Raji (cell line): Measurements from ENCODE around the gene MCTP1.

Source experiments
- POLR2A ChIP-seq: IDR thresholded peaks from 2 replicates; pipeline ENCODE4 v1.6.1; 2011; ENCODE audit warnings: low read depth, low read length, control low read depth; ENCODE audit not compliant: insufficient read depth

The MCTP1 gene

DNA sequence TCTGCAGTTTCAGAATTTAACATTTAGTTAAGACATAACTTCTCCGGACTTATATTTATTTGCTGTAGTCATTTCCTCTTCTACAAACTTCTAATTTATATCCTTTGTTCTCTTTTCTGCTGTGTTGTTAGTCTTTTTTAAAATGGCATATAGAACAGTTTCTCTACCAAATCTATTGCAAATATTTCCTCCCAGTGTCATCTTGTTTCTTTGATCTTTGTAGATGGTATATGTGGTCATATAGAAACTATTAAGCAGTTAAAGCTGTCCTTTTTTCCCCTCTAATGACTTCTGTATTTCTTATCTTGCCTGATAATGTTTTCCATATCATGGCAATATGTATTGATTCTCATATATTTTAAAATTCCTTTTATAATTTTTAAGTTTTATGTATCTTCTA is 264.5 kb downstream of the MCTP1 start:
- no peak for TF ChIP-seq POLR2A

DNA sequence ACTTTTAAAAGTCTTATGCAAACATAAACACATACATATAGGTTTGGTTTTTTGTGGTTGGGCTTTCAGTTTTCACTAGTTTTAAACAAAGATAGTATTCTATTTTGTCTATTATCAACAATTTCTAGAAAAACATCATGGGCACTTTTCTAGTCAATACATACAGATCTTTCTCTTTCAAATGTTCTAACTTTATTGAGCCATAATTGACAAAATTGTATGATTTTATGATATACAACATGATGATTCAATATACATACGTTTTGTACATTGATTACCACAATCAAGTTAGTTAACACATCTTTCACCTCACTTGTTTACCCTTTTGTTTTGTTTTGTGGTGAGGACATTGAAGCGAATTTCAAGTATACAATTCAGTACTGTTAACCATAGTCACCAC is 265.9 kb downstream of the MCTP1 start:
- no peak for TF ChIP-seq POLR2A

GRCh38 chr5:95018511-95018910 is 266.4 kb downstream of the MCTP1 start:
- TF ChIP-seq POLR2A = no peak

DNA sequence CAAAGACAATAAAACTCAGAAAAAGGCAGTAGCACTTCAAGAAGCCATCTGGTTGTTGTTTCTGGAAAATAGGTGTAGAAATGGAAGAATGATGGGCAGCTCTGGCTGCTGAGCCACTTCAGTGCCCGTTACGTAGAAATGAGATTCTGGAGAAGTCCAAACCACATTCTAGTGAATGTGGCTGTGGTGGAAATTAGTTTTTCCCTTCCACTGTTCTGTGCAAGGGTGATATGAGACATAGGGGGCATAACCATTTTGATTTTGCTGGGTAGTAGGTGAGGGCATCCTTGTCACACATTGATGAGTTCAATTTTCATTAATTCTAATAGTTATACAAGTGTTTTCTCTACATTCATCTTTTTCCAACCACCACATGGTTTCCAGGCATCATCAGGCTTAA is 275.1 kb downstream of the MCTP1 start:
- TF ChIP-seq POLR2A = no peak

- TF ChIP-seq POLR2A = no peak
Measured at GRCh38 chr5:95007921-95008597, 276.8 kb downstream of the MCTP1 start.

DNA sequence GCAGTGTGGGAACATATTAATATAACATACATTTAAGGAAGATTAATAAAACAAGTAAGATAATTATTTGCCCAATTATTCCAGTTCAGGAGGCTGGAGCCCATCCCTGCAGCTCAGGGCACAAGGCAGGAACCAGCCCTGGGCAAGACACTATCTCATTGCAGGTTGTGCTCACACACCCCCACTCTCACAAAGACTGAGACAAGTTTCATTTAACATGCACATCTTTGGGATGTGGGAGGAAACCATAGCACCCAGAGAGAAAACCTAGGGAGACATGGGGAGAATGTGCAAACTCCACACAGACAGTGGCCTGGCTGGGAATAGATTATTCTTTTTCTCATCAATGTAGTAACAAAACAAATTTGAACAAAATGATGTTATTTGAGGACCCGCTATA is 279.1 kb downstream of the MCTP1 start:
- TF ChIP-seq POLR2A = no peak

DNA sequence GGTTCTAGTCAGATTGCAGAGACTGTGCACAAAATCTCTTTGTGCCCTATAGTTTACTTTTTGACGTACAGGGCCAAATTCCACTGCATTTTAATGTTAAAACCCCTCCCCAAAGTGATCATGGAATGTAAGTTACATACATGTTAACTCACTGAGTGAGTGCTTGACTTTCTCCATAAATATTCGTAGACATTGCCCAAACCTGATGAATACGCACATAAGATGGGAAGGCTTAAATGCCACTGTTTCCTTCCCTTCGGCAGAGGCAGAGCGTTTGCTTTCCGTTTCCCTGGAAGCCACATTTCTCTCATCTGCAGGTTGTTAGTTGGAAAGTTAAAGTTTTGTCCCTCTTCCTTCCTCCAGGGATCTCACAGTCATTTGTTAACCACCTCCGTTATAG is 286.2 kb downstream of the MCTP1 start:
- TF ChIP-seq POLR2A = no peak

DNA sequence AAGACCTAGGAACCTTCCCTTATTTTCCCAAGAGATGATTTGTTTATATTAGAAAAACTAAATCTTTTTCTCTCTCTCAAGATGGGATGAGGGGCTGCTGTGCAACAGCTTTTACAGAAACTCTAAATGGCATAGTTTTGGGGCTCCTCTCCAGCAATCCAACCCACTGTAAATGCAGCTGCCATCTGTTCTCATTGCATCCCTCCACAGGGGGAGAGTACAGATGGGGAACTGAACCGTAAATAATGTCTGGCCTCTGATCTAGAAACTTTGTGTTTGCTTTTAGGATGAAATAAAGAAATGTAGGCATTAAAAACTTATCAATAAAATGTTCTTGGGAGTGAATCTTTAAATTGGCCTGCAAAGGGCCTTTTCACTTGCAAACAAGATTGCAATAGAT is 291.4 kb downstream of the MCTP1 start:
- TF ChIP-seq POLR2A = no peak

DNA sequence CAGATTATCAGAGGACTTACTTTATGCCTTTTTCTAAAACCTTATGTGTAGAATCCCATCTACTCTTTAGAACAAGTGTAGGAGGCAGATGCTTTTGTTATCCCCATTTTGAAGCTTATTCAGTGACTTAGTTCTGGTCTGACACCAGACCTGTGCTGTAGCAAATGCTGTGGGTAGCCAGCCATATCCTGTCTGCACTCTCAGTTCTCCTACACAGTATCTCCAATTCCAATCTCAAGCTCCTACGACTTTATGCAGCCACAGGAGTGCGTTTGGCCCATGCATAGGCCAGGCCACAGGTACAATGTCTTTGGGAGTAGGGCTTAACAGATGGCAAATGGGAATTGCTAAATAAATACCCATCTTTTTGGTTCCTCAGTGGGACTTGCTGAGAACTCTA is 292.6 kb downstream of the MCTP1 start:
- no peak for TF ChIP-seq POLR2A

DNA sequence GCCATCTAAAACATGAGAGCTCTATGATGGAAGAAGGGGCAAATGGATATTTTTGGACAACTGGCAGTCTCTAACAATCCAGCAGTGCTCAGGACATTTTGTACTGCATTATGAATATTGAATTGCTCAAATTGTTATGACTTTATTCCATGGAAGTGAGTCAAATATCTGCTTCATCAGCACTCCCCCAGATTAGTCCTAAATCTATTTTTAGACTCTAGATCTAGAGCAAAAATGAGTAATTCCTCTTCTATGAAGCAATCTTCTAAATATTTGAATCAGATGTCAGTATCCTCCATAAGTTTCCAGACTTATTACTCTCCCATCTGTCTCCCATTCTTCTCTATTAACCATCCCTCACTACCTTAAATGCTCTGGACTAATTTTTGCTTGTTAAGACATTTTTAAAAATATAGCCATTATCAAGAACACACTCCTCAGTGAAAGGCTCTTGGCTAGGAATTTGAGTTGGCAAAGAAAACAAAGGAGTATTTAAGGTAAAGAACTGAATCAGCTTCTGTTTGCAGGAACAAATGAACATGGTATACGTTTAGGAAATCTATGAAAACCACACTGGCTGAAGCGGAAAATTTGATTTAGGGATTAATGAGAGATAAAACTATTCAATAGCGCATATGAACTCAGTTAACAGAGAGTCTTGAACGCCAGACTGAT is 300.9 kb downstream of the MCTP1 start:
- TF ChIP-seq POLR2A = no peak

- no peak for TF ChIP-seq POLR2A
Measured at GRCh38 chr5:94977437-94977836, 307.5 kb downstream of the MCTP1 start.

- no peak for TF ChIP-seq POLR2A
Measured at GRCh38 chr5:94976853-94977252, 308.0 kb downstream of the MCTP1 start.

GRCh38 chr5:94972268-94972667 is 312.6 kb downstream of the MCTP1 start:
- TF ChIP-seq POLR2A = no peak

- no peak for TF ChIP-seq POLR2A
Measured at GRCh38 chr5:94969174-94969573, 315.7 kb downstream of the MCTP1 start.

- TF ChIP-seq POLR2A = no peak
Measured at GRCh38 chr5:94968507-94969095, 316.3 kb downstream of the MCTP1 start.

- TF ChIP-seq POLR2A = no peak
Measured at GRCh38 chr5:94967525-94967924, 317.4 kb downstream of the MCTP1 start.
